Activated CD8-positive, alpha-beta T cell treated with anti-CD3 and anti-CD28 coated beads, Interleukin-2, amount 10 ng/mL, durations not matched to agents 7 days and 5 days (primary cell): Measurements from ENCODE around the gene GALNT7. TPM values are rescaled to one million over a fixed set of nuclear protein-coding genes. Genes with fewer than 3 reads are reported as not detected.
A peak's percentile ranks its signal among the peaks of the same experiment; 100 is the strongest.

Experiments used
- ATAC-seq: fragments of 150-1000 bp; cut with Tn5 transposase; one replicate; pipeline ENCODE4 v1.10.0; 2021; ENCODE audit warnings: moderate library complexity
- CTCF ChIA-PET: fragments of 350-600 bp; sonication (Branson Sonifier 250); formaldehyde crosslinking; loops from one replicate; lab custom pipeline; 2021; ENCODE audit warnings: antibody characterized with exemption; lab: Charles Lee
- POLR2A ChIA-PET: fragments of 350-600 bp; sonication (Branson Sonifier 250); formaldehyde crosslinking; loops from one replicate; lab custom pipeline; 2021; ENCODE audit warnings: antibody characterized with exemption; lab: Charles Lee
- DNase-seq: peaks from one replicate; pipeline ENCODE4 v3.0.0-alpha.2; 2020
- H3K27ac Mint-ChIP-seq: one replicate; pipeline ENCODE4 v1.8.0; 2021; ENCODE audit warnings: mild to moderate bottlenecking, mixed read lengths
- H3K27me3 Mint-ChIP-seq: one replicate; pipeline ENCODE4 v1.8.0; 2021; ENCODE audit warnings: low read depth, mixed read lengths
- H3K36me3 Mint-ChIP-seq: one replicate; pipeline ENCODE4 v1.8.0; 2021; ENCODE audit warnings: low read depth, mixed read lengths
- H3K4me1 Mint-ChIP-seq: one replicate; pipeline ENCODE4 v1.8.0; 2021; ENCODE audit warnings: low read depth, mixed read lengths
- H3K4me3 Mint-ChIP-seq: one replicate; pipeline ENCODE4 v1.8.0; 2021; ENCODE audit warnings: mild to moderate bottlenecking, mixed read lengths
- H3K9me3 Mint-ChIP-seq: one replicate; pipeline ENCODE4 v1.8.0; 2022; ENCODE audit warnings: mixed read lengths; ENCODE audit not compliant: insufficient read depth
- total RNA-seq, 2 experiments: library from RNA; stranded (reverse); gene quantifications; one replicate each; pipeline ENCODE4 v1.2.3, GENCODE V29; 2021

Gene GALNT7
- total RNA-seq, 2 experiments from 2014 or later: 16.2 to 16.7 TPM

GRCh38 chr4:173257732-173258717 is 89.4 kb downstream of the GALNT7 start:
- no peaks in the 10 kb centered on the region for H3K9me3 Mint-ChIP-seq
- ChIA-PET CTCF (interaction anchor here (0.7 to 2.2 kb wide), 27 partner anchors 9 to 246 kb away, joined by 3 to 66 read pairs (median 5); partner anchors contain the start of gene GALNT7), POLR2A (no interaction called here)
- peak; percentile 68 for DNase-seq
- no peaks in the 10 kb centered on the region for H3K36me3 Mint-ChIP-seq
- no peak overlapping the region for H3K4me3 Mint-ChIP-seq
- H3K4me1 Mint-ChIP-seq: no peaks in the 10 kb centered on the region
- peak; percentile 84 for ATAC-seq
- no peaks in the 10 kb centered on the region for H3K27me3 Mint-ChIP-seq
- no peak overlapping the region for H3K27ac Mint-ChIP-seq

GRCh38 chr4:173258866-173259265 is 90.3 kb downstream of the GALNT7 start:
- no peaks in the 10 kb centered on the region for H3K27me3 Mint-ChIP-seq
- H3K27ac Mint-ChIP-seq: no peak overlapping the region
- ChIA-PET POLR2A (no interaction called here), CTCF (interaction anchor here (1.4 to 3.5 kb wide), 8 partner anchors 12 to 246 kb away, joined by 3 to 66 read pairs (median 12); no protein-coding TSS in a partner anchor)
- H3K9me3 Mint-ChIP-seq: no peaks in the 10 kb centered on the region
- ATAC-seq: no peak
- DNase-seq: no peak
- H3K4me3 Mint-ChIP-seq: no peak overlapping the region
- peaks cover under 1% of the 10 kb centered on the region for H3K4me1 Mint-ChIP-seq
- no peaks in the 10 kb centered on the region for H3K36me3 Mint-ChIP-seq

- Mint-ChIP-seq H3K4me3 (no peak overlapping the region), H3K27ac (no peak overlapping the region), H3K4me1 (peaks cover 5% of the 10 kb centered on the region), H3K9me3 (no peaks in the 10 kb centered on the region), H3K36me3 (no peaks in the 10 kb centered on the region), H3K27me3 (no peaks in the 10 kb centered on the region)
- POLR2A ChIA-PET: no interaction called here
- CTCF ChIA-PET: interaction anchor here (3.5 kb wide), 1 partner anchor 246 kb away, joined by 20 read pairs; no protein-coding TSS in a partner anchor
- ATAC-seq (no peak), DNase-seq (no peak)
These were observed 90.7 kb downstream of the GALNT7 start for GRCh38 chr4:173259310-173259709.

- ChIA-PET POLR2A (no interaction called here), CTCF (interaction anchor here (1.0 to 3.5 kb wide), 2 partner anchors 9 to 247 kb away, joined by 4 to 20 read pairs; no protein-coding TSS in a partner anchor)
- no peak for DNase-seq
- Mint-ChIP-seq H3K27ac (no peak overlapping the region), H3K9me3 (no peaks in the 10 kb centered on the region), H3K36me3 (no peaks in the 10 kb centered on the region), H3K4me1 (peaks cover 14% of the 10 kb centered on the region), H3K4me3 (no peak overlapping the region), H3K27me3 (no peaks in the 10 kb centered on the region)
- ATAC-seq: no peak
These were observed 92.4 kb downstream of the GALNT7 start for GRCh38 chr4:173261052-173261451.

GRCh38 chr4:173262375-173262774 is 93.8 kb downstream of the GALNT7 start:
- H3K4me1 Mint-ChIP-seq: peaks cover 14% of the 10 kb centered on the region
- no peaks in the 10 kb centered on the region for H3K27me3 Mint-ChIP-seq
- H3K27ac Mint-ChIP-seq: no peak overlapping the region
- ChIA-PET CTCF (interaction anchor here (1.4 to 3.5 kb wide), 3 partner anchors 39 to 249 kb away, joined by 3 to 20 read pairs (median 8); no protein-coding TSS in a partner anchor), POLR2A (no interaction called here)
- ATAC-seq: no peak
- no peaks in the 10 kb centered on the region for H3K9me3 Mint-ChIP-seq
- no peaks in the 10 kb centered on the region for H3K36me3 Mint-ChIP-seq
- H3K4me3 Mint-ChIP-seq: no peak overlapping the region
- DNase-seq: no peak

GRCh38 chr4:173264245-173264644 is 95.6 kb downstream of the GALNT7 start:
- Mint-ChIP-seq H3K36me3 (no peaks in the 10 kb centered on the region), H3K9me3 (no peaks in the 10 kb centered on the region), H3K27me3 (no peaks in the 10 kb centered on the region), H3K27ac (no peak overlapping the region), H3K4me3 (no peak overlapping the region), H3K4me1 (peaks cover 14% of the 10 kb centered on the region)
- CTCF ChIA-PET: interaction anchor here (2.9 kb wide), 1 partner anchor 251 kb away, joined by 21 read pairs; no protein-coding TSS in a partner anchor
- DNase-seq (no peak), ATAC-seq (no peak)
- POLR2A ChIA-PET: no interaction called here

- H3K27me3 Mint-ChIP-seq: no peaks in the 10 kb centered on the region
- ATAC-seq (peak; percentile 80), DNase-seq (peak; percentile 33)
- ChIA-PET POLR2A (no interaction called here), CTCF (interaction anchor here (0.7 to 2.9 kb wide), 3 partner anchors 28 to 251 kb away, joined by 3 to 21 read pairs (median 6); no protein-coding TSS in a partner anchor)
- no peaks in the 10 kb centered on the region for H3K36me3 Mint-ChIP-seq
- H3K27ac Mint-ChIP-seq: no peak overlapping the region
- no peaks in the 10 kb centered on the region for H3K9me3 Mint-ChIP-seq
- no peak overlapping the region for H3K4me3 Mint-ChIP-seq
- peaks cover 14% of the 10 kb centered on the region for H3K4me1 Mint-ChIP-seq
These were observed 96.1 kb downstream of the GALNT7 start for GRCh38 chr4:173264684-173265185.

GRCh38 chr4:173265751-173266150 is 97.1 kb downstream of the GALNT7 start:
- Mint-ChIP-seq H3K9me3 (no peaks in the 10 kb centered on the region), H3K27ac (no peak overlapping the region), H3K4me1 (peaks cover 14% of the 10 kb centered on the region), H3K27me3 (no peaks in the 10 kb centered on the region), H3K36me3 (no peaks in the 10 kb centered on the region), H3K4me3 (no peak overlapping the region)
- DNase-seq: no peak
- no peak for ATAC-seq
- ChIA-PET CTCF (interaction anchor here (1.1 to 2.9 kb wide), 2 partner anchors 36 to 252 kb away, joined by 6 to 21 read pairs; no protein-coding TSS in a partner anchor), POLR2A (no interaction called here)

- Mint-ChIP-seq H3K27ac (no peak overlapping the region), H3K36me3 (no peaks in the 10 kb centered on the region), H3K9me3 (no peaks in the 10 kb centered on the region), H3K4me1 (peaks cover 14% of the 10 kb centered on the region), H3K27me3 (no peaks in the 10 kb centered on the region), H3K4me3 (no peak overlapping the region)
- DNase-seq (no peak), ATAC-seq (no peak)
- ChIA-PET POLR2A (no interaction called here), CTCF (interaction anchor here (0.6 to 1.8 kb wide), 2 partner anchors 34 to 243 kb away, joined by 3 to 7 read pairs; no protein-coding TSS in a partner anchor)
These were observed 99.1 kb downstream of the GALNT7 start for GRCh38 chr4:173267711-173268110.

- no peaks in the 10 kb centered on the region for H3K9me3 Mint-ChIP-seq
- no peak for DNase-seq
- CTCF ChIA-PET: no interaction called here
- no peak overlapping the region for H3K4me3 Mint-ChIP-seq
- H3K27ac Mint-ChIP-seq: no peak overlapping the region
- H3K27me3 Mint-ChIP-seq: no peaks in the 10 kb centered on the region
- H3K4me1 Mint-ChIP-seq: peaks cover 9% of the 10 kb centered on the region
- no peak for ATAC-seq
- H3K36me3 Mint-ChIP-seq: no peaks in the 10 kb centered on the region
- POLR2A ChIA-PET: interaction anchor here (0.5 kb wide), 1 partner anchor 12 kb away, joined by 3 read pairs; no protein-coding TSS in a partner anchor
These were observed 100.7 kb downstream of the GALNT7 start for GRCh38 chr4:173269280-173269679.

- Mint-ChIP-seq H3K9me3 (no peaks in the 10 kb centered on the region), H3K4me1 (no peaks in the 10 kb centered on the region), H3K36me3 (no peaks in the 10 kb centered on the region), H3K27ac (no peak overlapping the region), H3K27me3 (no peaks in the 10 kb centered on the region), H3K4me3 (no peak overlapping the region)
- DNase-seq: no peak
- no peak for ATAC-seq
- ChIA-PET POLR2A (no interaction called here), CTCF (interaction anchor here (0.9 to 2.1 kb wide), 4 partner anchors 10 to 32 kb away, joined by 4 to 8 read pairs (median 6); no protein-coding TSS in a partner anchor)
These were observed 101.9 kb downstream of the GALNT7 start for GRCh38 chr4:173270312-173271027.
